Osteoblast (primary cell): ENCODE data around the gene PRKAG2. TPM values are rescaled to one million over a fixed set of nuclear protein-coding genes. Genes with fewer than 3 reads are reported as not detected.

Experiments
- DNase-seq: peaks from one replicate; pipeline ENCODE4 v3.0.0; 2011; ENCODE audit warnings: low spot score, mixed read lengths; ENCODE audit not compliant: insufficient read length; ENCODE audit errors: missing footprints
- H2AFZ ChIP-seq: 2 replicates; pipeline ENCODE4 v1.6.0; 2011; ENCODE audit warnings: mild to moderate bottlenecking, low read length
- H3K27ac ChIP-seq: 2 replicates; pipeline ENCODE4 v1.5.1; 2011; ENCODE audit warnings: mild to moderate bottlenecking, low read depth, low read length, moderate library complexity
- H3K27me3 ChIP-seq: 2 replicates; pipeline ENCODE4 v1.6.0; 2012; ENCODE audit warnings: mild to moderate bottlenecking, control low read depth, inconsistent platforms, low read length, moderate library complexity; ENCODE audit not compliant: insufficient read depth
- H3K36me3 ChIP-seq: 2 replicates; pipeline ENCODE4 v1.5.1; 2011; ENCODE audit warnings: mild to moderate bottlenecking, low read length, control low read depth, moderate library complexity; ENCODE audit not compliant: insufficient read depth
- H3K4me1 ChIP-seq: 2 replicates; pipeline ENCODE4 v1.5.1; 2011; ENCODE audit warnings: mild to moderate bottlenecking, low read length, control low read depth, moderate library complexity; ENCODE audit not compliant: insufficient read depth
- H3K4me2 ChIP-seq: 2 replicates; pipeline ENCODE4 v1.6.0; 2011; ENCODE audit warnings: mild to moderate bottlenecking, low read length; ENCODE audit not compliant: insufficient read depth
- H3K4me3 ChIP-seq: fragments of 200-600 bp; sonication (generic); 3 replicates; pipeline ENCODE4 v1.5.1; 2012; ENCODE audit warnings: mild to moderate bottlenecking, low read length, inconsistent platforms; ENCODE audit not compliant: insufficient read depth
- H3K79me2 ChIP-seq: 2 replicates; pipeline ENCODE4 v1.6.0; 2012; ENCODE audit warnings: mild to moderate bottlenecking, low read length, control low read depth, inconsistent platforms; ENCODE audit not compliant: insufficient read depth
- H3K9me3 ChIP-seq: 2 replicates; pipeline ENCODE4 v1.5.1; 2011; ENCODE audit warnings: low read depth, low read length, control low read depth
- H4K20me1 ChIP-seq: 2 replicates; pipeline ENCODE4 v1.6.0; 2012; ENCODE audit warnings: mild to moderate bottlenecking, low read length, control low read depth; ENCODE audit not compliant: insufficient read depth
- total RNA-seq: library from RNA; depleted of rRNA; stranded (reverse); fragments of >200 nt; gene quantifications from 2 replicates; pipeline ENCODE4 v1.2.3, GENCODE V29; 2012
- TF ChIP-seq, protein P1 (sequence below): IDR thresholded peaks from 2 replicates; pipeline ENCODE4 v1.5.1; 2011; ENCODE audit warnings: mild to moderate bottlenecking, low read depth, low read length, moderate library complexity; ENCODE audit errors: extremely low read depth

The PRKAG2 gene
- total RNA-seq, 1 donor = 20.6 TPM

DNA sequence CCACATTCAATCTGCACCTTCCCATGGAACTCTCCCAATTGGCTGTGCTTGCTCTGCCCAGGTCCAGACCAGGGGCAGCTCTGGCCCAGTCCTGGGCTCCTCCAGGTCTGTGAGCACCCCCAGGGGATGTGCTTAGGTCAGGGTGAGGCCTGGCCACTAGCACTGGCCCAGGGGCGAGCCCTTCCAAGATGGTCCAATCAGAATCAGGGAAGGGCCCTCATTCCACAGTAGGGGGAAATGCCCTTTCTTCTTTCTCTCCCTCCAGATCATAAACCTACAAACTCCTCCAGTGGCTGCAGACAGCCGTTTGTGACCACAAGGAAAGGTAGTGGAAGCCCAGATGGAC lies 157.0 kb downstream of the PRKAG2 start:
- Histone ChIP-seq H2AFZ (no peak overlapping the region), H3K27me3 (no peaks in the 10 kb centered on the region), H3K36me3 (no peaks in the 10 kb centered on the region), H3K27ac (no peak overlapping the region), H3K4me1 (no peaks in the 10 kb centered on the region), H3K79me2 (no peaks in the 10 kb centered on the region), H4K20me1 (no peaks in the 10 kb centered on the region), H3K4me3 (no peak overlapping the region), H3K9me3 (no peaks in the 10 kb centered on the region), H3K4me2 (no peak overlapping the region)
- DNase-seq = peak; percentile 90
- TF ChIP-seq, protein P1, sequence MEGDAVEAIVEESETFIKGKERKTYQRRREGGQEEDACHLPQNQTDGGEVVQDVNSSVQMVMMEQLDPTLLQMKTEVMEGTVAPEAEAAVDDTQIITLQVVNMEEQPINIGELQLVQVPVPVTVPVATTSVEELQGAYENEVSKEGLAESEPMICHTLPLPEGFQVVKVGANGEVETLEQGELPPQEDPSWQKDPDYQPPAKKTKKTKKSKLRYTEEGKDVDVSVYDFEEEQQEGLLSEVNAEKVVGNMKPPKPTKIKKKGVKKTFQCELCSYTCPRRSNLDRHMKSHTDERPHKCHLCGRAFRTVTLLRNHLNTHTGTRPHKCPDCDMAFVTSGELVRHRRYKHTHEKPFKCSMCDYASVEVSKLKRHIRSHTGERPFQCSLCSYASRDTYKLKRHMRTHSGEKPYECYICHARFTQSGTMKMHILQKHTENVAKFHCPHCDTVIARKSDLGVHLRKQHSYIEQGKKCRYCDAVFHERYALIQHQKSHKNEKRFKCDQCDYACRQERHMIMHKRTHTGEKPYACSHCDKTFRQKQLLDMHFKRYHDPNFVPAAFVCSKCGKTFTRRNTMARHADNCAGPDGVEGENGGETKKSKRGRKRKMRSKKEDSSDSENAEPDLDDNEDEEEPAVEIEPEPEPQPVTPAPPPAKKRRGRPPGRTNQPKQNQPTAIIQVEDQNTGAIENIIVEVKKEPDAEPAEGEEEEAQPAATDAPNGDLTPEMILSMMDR = no peak

- no peak overlapping the region for H3K27ac ChIP-seq
- H3K9me3 ChIP-seq = no peaks in the 10 kb centered on the region
- H3K4me3 ChIP-seq = no peak overlapping the region
- DNase-seq = peak; percentile 86
- no peak overlapping the region for H2AFZ ChIP-seq
- no peaks in the 10 kb centered on the region for H3K79me2 ChIP-seq
- H3K27me3 ChIP-seq = no peaks in the 10 kb centered on the region
- TF ChIP-seq, protein P1 = no peak
- no peaks in the 10 kb centered on the region for H3K36me3 ChIP-seq
- no peaks in the 10 kb centered on the region for H4K20me1 ChIP-seq
- no peaks in the 10 kb centered on the region for H3K4me1 ChIP-seq
- no peak overlapping the region for H3K4me2 ChIP-seq
Observed at GRCh38 chr7:151719031-151719896, 157.7 kb downstream of the PRKAG2 start.

DNA sequence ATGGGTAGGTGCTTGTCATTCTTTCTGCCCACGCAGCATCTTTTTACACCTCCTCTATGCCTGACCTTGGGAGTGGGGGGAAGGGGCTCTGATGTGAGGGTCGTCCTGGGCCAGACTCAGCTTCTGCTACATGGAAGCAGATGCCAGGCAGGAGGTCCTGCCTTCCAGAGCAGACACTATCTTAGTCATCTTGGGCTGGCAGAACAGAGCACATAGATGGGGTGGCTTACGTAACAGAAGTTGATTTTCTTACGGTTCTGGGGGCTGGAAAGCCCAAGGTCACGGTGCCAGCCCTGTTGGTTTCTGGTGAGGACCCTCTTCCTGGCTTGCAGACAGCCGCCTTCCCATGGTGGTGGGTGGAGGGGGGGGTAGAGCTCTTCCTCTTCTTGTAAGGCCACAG lies 159.0 kb downstream of the PRKAG2 start:
- no peak overlapping the region for H3K4me3 ChIP-seq
- peak; percentile 78 for DNase-seq
- TF ChIP-seq, protein P1 = no peak

GRCh38 chr7:151717415-151717814 lies 159.5 kb downstream of the PRKAG2 start:
- Histone ChIP-seq H3K4me3 (no peak overlapping the region), H3K9me3 (no peaks in the 10 kb centered on the region), H3K36me3 (no peaks in the 10 kb centered on the region), H3K79me2 (no peaks in the 10 kb centered on the region), H3K4me1 (no peaks in the 10 kb centered on the region), H3K27me3 (no peaks in the 10 kb centered on the region), H3K4me2 (no peak overlapping the region), H3K27ac (no peak overlapping the region), H4K20me1 (no peaks in the 10 kb centered on the region), H2AFZ (no peak overlapping the region)
- DNase-seq = peak; percentile 81
- TF ChIP-seq, protein P1 = no peak

More for the DNA sequence above, 159.0 kb downstream of the PRKAG2 start:
- no peaks in the 10 kb centered on the region for H3K9me3 ChIP-seq
- H3K4me2 ChIP-seq = no peak overlapping the region
- no peaks in the 10 kb centered on the region for H3K79me2 ChIP-seq
- no peaks in the 10 kb centered on the region for H3K4me1 ChIP-seq
- no peak overlapping the region for H3K27ac ChIP-seq
- no peak overlapping the region for H2AFZ ChIP-seq
- H3K27me3 ChIP-seq = no peaks in the 10 kb centered on the region
- H3K36me3 ChIP-seq = no peaks in the 10 kb centered on the region
- H4K20me1 ChIP-seq = no peaks in the 10 kb centered on the region
